ENCODE data around the gene RAB3GAP2.
"Not testable (repeated sequence)": the region's sequence is repeated elsewhere in the genome, so short reads cannot be mapped to it uniquely, and the experiment has no call there.

Gene RAB3GAP2, protein sequence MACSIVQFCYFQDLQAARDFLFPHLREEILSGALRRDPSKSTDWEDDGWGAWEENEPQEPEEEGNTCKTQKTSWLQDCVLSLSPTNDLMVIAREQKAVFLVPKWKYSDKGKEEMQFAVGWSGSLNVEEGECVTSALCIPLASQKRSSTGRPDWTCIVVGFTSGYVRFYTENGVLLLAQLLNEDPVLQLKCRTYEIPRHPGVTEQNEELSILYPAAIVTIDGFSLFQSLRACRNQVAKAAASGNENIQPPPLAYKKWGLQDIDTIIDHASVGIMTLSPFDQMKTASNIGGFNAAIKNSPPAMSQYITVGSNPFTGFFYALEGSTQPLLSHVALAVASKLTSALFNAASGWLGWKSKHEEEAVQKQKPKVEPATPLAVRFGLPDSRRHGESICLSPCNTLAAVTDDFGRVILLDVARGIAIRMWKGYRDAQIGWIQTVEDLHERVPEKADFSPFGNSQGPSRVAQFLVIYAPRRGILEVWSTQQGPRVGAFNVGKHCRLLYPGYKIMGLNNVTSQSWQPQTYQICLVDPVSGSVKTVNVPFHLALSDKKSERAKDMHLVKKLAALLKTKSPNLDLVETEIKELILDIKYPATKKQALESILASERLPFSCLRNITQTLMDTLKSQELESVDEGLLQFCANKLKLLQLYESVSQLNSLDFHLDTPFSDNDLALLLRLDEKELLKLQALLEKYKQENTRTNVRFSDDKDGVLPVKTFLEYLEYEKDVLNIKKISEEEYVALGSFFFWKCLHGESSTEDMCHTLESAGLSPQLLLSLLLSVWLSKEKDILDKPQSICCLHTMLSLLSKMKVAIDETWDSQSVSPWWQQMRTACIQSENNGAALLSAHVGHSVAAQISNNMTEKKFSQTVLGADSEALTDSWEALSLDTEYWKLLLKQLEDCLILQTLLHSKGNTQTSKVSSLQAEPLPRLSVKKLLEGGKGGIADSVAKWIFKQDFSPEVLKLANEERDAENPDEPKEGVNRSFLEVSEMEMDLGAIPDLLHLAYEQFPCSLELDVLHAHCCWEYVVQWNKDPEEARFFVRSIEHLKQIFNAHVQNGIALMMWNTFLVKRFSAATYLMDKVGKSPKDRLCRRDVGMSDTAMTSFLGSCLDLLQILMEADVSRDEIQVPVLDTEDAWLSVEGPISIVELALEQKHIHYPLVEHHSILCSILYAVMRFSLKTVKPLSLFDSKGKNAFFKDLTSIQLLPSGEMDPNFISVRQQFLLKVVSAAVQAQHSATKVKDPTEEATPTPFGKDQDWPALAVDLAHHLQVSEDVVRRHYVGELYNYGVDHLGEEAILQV (N-terminal part only)

GRCh38 chr1:220272047-220272840 is at the start of gene RAB3GAP2:
RAB3GAP2 (minus strand) TSS chr1:220272453; CDS start chr1:220272337, 116 bp downstream.
- peak; percentile 90 to 95 for DNase-seq (ENCODE audit: low read depth in 1 of 2, low spot score in 1 of 2)

DNA sequence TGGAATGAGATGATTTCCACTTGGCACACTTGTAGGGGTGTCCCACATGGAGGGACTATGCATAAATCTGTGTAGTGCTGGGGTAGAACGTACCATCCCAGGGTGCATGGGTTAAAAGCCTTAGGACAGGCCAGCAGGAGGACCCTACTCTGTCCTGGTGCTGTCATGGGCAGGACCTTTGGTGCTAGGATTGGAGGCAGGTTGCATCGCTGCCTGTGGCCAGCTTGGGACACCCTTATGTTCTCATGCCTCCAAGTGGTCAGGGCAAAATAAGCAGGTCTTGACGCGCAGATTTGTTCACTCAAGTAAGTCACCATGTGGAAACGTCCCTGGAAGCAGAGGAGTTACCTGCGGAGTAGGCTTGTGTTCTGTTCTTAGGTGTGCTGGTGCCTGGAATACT is 49.5 kb upstream of the RAB3GAP2 start:
- DNase-seq (ENCODE audit: low read depth in 1 of 2, low spot score in 1 of 2): no peak

- no peak for DNase-seq (ENCODE audit: low read depth in 1 of 2, low spot score in 1 of 2)
Observed at GRCh38 chr1:220320709-220321108, 48.5 kb upstream of the RAB3GAP2 start.

DNA sequence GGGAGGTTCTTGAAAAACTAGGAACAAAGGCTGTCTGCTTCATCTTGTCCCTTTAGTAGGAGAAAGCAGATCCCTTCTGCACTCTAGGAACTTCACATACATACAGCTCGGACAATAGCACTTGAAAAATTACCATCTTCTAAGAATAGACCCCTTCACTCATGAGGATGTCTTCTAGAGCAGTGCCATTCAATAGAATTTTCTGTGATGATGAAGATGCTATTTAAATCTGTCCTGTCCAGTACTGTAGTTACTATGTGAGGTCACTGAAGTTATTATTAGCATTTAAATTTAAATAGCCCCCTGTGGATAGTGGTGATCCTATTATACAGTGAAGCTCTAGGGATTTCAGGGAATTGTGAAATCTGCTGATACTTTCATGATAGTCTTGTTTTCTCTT is 46.4 kb upstream of the RAB3GAP2 start:
- no peak for DNase-seq (ENCODE audit: low read depth in 1 of 2, low spot score in 1 of 2)

DNA sequence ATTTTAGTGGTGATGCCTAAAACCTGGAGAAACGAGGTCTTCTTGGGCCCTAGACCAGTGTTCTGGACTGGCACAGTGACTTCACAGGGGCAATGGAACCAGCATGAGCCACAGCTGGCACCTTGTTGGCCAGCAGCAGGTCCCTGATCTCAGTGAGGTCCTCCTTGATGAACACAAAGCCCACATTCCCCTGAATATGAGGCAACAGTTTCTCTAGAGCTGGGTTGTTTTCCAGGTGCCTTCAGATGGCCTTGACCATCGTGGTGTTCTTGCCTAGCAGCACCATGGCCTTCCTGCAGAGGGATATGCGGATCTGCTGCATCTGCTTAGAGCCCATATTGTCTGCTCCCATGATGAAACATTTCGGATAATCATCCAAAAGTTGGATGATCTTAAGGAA is 44.9 kb upstream of the RAB3GAP2 start:
- no peak for DNase-seq (ENCODE audit: low read depth in 1 of 2, low spot score in 1 of 2)

- no peak for DNase-seq (ENCODE audit: low read depth in 1 of 2, low spot score in 1 of 2)
Observed at GRCh38 chr1:220316305-220316704, 44.1 kb upstream of the RAB3GAP2 start.

GRCh38 chr1:220315070-220315839 is 43.0 kb upstream of the RAB3GAP2 start:
- no peak for DNase-seq (ENCODE audit: low read depth in 1 of 2, low spot score in 1 of 2)

DNA sequence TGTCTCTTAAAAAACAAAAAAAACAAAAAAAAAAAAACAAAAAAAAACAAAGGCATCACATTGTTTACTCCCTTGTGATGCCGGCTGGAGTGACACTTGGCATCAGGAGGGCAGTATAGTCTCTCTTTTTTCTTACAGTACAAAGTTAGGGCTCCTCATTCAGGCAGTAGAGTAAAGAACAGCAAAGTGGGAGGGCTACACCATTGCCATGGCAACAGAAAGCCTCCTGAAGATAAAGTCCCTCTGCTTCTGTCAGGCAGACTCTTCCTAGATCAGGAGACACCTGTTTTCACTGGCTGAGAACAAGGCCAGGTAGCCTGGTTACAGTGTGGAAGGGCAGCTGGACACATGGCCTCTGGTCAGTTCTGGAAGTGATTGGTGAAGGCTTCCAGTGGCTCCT is 41.3 kb upstream of the RAB3GAP2 start:
- no peak for DNase-seq (ENCODE audit: low read depth in 1 of 2, low spot score in 1 of 2)

DNA sequence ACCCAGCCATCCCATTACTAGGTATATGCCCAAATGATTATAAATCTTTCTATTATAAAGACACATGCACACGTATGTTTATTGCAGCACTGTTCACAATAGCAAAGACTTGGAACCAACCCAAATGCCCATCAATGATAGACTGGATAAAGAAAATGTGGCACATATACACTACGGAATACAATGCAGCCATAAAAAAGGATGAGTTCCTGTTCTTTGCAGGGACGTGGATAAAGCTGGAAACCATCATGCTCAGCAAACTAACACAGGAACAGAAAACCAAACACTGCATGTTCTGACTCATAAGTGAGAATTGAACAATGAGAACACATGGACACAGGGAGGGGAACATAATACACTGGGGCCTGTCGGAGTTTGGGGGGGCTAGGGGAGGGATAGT is 37.9 kb upstream of the RAB3GAP2 start:
- not testable (repeated sequence) for DNase-seq (ENCODE audit: low read depth in 1 of 2, low spot score in 1 of 2)

- no peak for DNase-seq (ENCODE audit: low read depth in 1 of 2, low spot score in 1 of 2)
Observed at GRCh38 chr1:220307607-220308006, 35.4 kb upstream of the RAB3GAP2 start.

- no peak for DNase-seq (ENCODE audit: low read depth in 1 of 2, low spot score in 1 of 2)
Observed at GRCh38 chr1:220306339-220306738, 34.1 kb upstream of the RAB3GAP2 start.

DNA sequence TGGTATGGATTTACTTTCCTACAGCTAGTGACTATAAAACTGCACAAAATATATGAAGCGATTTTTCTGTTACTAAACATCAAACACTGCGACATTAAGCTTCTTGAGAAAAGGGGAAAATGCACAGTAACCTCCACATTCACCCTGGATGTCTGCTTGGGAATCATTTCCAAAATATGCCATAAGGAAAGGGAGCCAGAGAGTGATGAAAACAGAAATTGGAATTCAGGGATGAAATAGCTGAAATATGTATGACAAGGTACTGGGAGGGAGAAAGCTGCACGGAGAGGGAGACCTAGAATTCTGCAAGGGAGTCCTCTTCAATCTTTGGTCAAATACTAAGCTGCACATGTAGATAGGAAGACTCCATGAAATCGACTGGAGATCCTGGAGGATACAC is 31.6 kb upstream of the RAB3GAP2 start:
- DNase-seq (ENCODE audit: low read depth in 1 of 2, low spot score in 1 of 2): no peak

DNA sequence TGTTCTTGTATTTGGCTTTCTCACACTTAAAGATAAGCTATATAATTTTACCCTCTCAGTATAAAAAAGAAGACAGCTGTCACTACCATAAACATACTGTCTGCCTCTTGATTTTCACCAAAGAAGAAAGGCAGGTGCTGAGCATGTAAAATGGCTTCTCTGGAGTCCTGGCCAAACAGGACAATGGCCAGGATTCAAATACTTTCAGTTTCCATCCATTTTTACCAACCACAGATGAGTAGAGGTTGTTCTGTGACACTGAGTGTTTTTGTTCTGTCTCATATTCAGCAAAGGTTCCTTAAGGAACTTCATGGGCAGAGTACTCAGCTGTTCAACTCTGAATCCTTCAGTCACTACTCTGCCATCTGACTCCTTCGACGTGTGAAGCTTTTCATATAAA is 29.4 kb upstream of the RAB3GAP2 start:
- no peak for DNase-seq (ENCODE audit: low read depth in 1 of 2, low spot score in 1 of 2)

GRCh38 chr1:220300442-220301121 is 28.3 kb upstream of the RAB3GAP2 start:
- no peak for DNase-seq (ENCODE audit: low read depth in 1 of 2, low spot score in 1 of 2)

DNA sequence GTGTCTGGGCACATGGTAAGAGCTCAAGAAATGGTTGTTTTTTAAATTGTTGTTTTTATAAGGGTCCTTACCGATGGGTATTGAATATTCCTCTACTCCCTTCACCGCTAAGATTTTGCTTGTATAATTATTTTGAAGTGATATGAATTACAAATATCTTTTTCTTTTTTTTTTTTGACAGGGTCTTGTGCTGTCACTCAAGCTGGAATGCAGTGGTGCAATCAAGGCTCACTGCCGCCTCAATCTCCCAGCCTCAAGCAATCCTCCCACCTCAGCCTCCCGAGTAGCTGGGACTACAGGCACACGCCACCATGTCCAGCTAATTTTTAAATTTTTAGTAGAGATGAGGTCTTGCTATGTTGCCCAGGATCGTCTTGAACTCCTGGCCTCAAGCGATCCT is 27.1 kb upstream of the RAB3GAP2 start:
- DNase-seq (ENCODE audit: low read depth in 1 of 2, low spot score in 1 of 2): no peak

DNA sequence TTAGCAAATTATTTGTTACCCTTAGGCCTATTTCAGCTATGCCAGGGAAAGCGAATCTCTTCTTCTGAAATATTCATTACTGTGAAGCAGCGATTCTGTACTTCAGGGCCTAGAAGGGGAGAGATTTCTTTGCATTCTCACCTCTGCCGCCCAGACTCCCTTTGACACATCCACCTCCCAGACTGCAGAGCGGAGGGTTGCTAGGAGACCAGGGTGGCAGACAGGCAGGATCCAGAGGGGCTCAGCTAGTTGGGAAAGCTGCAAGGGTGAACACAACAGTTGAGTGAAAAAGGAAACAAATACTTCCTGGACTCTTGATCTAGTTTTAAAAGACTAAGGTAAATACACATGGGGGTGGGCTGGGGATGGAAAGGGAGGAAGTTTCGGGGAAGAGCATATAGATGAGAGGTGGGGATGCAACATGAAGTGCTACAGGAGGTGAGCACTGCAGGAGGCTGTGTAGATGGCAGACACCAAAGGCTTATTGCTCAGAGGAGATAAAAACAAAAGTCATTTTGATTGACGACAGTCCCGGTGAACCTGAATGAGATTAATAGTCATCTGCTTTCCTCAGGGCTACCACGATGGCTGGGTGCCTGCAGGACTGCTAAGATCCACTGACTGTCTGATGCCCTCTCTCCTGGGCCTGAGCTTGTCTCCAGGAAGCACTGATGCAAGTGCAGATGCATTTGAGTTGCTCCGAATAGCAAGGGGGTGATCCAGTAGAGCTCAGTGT is 26.4 kb upstream of the RAB3GAP2 start:
- no peak for DNase-seq (ENCODE audit: low read depth in 1 of 2, low spot score in 1 of 2)

- no peak for DNase-seq (ENCODE audit: low read depth in 1 of 2, low spot score in 1 of 2)
Observed at GRCh38 chr1:220296981-220297380, 24.7 kb upstream of the RAB3GAP2 start.

- no peak for DNase-seq (ENCODE audit: low read depth in 1 of 2, low spot score in 1 of 2)
Observed at GRCh38 chr1:220294846-220295301, 22.6 kb upstream of the RAB3GAP2 start.
